22Rv1 (cell line): ENCODE measurements around the gene KIAA0753.

Source experiments
- ZFX ChIP-seq: fragments of 450-650 bp; IDR thresholded peaks from 2 replicates; pipeline ENCODE4 v1.6.1; 2017; ENCODE audit warnings: antibody characterized with exemption, borderline replicate concordance
- TF ChIP-seq, protein P1 (sequence below): fragments of 450-650 bp; IDR thresholded peaks from 2 replicates; pipeline ENCODE4 v1.5.1; 2017; ENCODE audit warnings: mild to moderate bottlenecking

DNA sequence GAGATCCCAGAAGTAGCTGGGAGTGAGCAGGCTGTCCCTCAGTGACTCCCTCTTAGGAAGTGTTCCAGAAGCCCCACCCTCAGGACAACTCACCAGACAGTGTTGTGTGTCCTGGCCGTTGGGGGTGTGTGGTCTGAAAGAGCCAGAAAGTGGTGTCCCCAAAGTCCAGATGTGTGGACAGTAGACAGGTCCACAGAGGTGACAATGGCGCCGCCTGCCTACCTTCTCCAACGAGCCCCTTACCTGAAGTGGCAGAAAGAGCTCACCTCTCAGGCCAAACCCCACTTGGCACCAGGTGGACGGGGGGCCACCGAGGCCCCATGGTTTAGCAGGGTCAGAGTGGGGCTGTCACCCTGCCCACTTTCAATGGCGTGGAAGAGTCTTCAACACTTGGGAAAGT lies 30.9 kb upstream of the KIAA0753 start:
- TF ChIP-seq, protein P1, sequence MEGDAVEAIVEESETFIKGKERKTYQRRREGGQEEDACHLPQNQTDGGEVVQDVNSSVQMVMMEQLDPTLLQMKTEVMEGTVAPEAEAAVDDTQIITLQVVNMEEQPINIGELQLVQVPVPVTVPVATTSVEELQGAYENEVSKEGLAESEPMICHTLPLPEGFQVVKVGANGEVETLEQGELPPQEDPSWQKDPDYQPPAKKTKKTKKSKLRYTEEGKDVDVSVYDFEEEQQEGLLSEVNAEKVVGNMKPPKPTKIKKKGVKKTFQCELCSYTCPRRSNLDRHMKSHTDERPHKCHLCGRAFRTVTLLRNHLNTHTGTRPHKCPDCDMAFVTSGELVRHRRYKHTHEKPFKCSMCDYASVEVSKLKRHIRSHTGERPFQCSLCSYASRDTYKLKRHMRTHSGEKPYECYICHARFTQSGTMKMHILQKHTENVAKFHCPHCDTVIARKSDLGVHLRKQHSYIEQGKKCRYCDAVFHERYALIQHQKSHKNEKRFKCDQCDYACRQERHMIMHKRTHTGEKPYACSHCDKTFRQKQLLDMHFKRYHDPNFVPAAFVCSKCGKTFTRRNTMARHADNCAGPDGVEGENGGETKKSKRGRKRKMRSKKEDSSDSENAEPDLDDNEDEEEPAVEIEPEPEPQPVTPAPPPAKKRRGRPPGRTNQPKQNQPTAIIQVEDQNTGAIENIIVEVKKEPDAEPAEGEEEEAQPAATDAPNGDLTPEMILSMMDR = no peak
- TF ChIP-seq ZFX = no peak
